Left lobe of liver (tissue), 2 donors: Measurements from ENCODE around the gene AREG. TPM values are rescaled to one million over a fixed set of nuclear protein-coding genes. Genes with fewer than 3 reads are reported as not detected.

Source experiments
- ATAC-seq: fragments of 200-7000 bp; cut with Tn5 transposase; one replicate; pipeline ENCODE4 v1.9.1; 2020; ENCODE audit warnings: mild to moderate bottlenecking, moderate library complexity
- DNase-seq: peaks from one replicate; pipeline ENCODE4 v3.0.0-alpha.2; 2020; ENCODE audit warnings: low spot score
- total RNA-seq: library from RNA; stranded (reverse); gene quantifications from one replicate; pipeline ENCODE4 v1.2.1, GENCODE V29; 2021
- donor health status: DM: no; HTN: no; CAD: no; lungs with moderate emphysema.
- donor health status: DM: no; HTN: yes; CAD: no.

The AREG gene
- total RNA-seq, 1 donor from 2014 or later = 0.18 TPM

DNA sequence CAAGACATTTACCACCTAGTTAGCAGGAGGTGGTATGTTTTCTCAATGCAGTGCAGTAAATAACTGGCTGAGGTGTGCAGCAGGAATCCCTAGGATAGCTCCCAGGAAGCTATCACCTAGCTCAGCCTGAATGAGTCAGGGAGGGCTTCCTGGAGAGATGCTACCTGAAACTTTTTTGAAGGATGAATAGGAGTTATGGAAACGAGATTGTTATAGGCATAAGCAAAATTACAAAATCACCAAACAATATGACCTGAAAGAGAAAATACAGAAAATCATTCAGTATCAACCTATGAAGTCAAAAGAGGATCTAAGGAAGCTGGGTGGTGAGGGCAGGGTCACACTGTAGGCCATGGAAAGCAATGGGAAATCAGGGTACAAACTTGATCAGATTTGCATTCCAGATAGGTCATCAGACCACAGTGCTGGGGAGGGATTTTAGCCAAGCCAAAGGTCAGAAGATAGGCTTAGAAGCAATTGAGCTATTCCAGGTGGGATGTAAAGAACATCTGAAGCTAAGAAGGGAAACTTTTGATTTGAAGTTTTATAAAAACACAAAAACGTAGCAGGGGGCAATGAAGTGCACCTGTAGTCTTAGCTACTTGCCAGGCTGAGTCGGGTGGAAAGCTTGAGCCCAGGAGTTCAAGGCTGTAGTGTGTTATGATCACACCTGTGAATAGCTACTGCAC lies 11.3 kb downstream of the AREG start:
- no peak for ATAC-seq

DNA sequence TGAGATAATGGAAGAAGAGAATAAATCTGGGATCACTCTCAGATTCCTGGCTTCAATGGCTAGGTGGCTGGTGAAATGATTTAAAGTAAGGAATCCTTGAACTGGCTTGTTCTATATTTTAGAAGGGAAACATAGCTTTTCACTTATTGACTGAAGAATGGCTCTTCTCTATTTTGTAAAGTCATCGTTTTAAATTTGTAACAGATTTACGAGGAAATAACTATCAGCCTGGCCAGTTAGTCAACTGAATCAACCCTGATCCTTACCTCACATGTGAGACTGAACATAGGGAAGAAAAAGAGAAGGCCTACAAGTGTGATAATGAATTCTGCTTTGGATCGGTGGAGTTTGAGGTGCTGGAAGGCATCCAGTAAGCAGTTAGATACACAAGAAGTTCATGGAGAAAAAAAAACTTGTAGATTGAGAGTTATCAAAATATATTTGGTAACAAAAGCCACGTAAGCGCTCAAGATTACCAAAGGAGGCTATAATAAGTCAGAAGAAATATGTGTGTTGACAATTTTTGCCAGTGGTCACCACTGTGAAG lies 12.0 kb downstream of the AREG start:
- DNase-seq = no peak
- ATAC-seq = no peak

More for the DNA sequence above, 11.3 kb downstream of the AREG start:
- no peak for DNase-seq

- DNase-seq (no peak), ATAC-seq (no peak)
Observed at GRCh38 chr4:74460833-74461232, 15.9 kb downstream of the AREG start.

- ATAC-seq = no peak
- no peak for DNase-seq
Observed at GRCh38 chr4:74463123-74463522, 18.2 kb downstream of the AREG start.

DNA sequence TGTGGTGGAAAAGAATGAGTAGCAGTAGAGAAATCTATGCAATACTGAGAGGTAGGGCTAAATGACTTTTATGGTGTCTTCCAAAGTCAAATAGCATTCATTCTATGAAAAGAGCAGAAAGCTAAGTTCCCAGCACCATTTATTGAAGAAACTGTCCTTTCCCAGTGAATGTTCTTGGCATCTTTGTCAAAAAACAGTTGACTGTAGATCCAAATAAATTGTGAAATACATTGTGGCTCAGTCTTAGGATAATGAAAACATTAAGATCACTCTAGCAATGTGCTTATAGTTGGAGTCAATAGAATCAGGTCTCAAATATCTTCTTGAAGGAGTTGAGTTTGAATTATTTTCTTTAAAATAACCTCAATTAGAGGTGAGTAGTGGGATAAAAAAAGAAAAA lies 19.4 kb downstream of the AREG start:
- ATAC-seq = no peak

DNA sequence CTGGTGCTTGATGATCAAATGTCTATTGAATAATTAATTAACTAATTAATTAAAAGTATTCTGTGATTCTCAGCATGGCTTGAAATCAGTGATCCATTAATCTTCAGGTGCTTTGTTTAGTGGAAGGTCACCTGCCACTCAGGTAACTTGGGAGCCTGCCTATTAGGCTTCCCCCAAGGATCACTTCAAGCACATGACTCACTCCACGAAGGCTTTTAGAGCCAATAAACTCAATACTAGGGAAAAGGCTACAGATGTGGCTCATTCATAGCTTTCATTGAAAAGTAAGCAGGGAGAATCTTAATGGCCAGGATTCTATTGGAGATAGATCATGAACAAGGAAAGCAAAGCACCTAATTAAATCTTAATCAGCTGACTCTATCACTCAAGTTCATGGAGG lies 21.3 kb downstream of the AREG start:
- no peak for ATAC-seq
- DNase-seq = no peak

More for the DNA sequence above, 19.4 kb downstream of the AREG start:
- no peak for DNase-seq

GRCh38 chr4:74471264-74471663 lies 26.3 kb downstream of the AREG start:
- DNase-seq = no peak
- no peak for ATAC-seq

DNA sequence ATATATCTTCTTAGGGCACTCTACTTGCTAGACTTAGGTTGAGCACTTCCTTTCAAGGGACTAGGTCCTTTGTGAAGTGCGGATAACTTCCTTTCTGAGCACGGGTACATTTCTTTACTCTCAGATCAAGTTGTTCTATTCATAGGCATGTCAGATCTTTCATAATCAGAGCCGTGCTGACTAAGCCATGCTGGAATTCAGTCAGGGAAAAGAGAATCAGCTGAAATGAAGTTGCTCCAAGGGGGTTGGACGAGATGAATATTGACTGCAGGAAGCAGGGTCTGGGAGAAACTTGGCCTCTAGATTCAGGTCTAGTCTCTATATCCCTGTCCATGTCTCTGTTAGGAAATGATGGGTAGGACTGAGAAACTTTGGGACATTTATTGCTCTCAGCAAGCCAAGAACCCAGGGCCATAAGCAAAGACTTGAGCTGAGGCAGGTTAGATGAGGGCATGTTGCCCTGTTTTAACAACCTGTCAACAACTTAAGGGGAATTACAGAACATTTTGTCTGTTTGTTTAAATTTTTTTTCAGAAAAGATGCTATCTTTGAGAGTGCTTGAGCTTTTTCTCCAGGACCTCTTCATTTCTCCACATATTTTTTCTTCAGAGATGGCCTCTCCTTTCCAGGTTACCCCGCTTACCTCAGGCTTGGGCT lies 28.3 kb downstream of the AREG start:
- ATAC-seq (no peak), DNase-seq (no peak)

DNA sequence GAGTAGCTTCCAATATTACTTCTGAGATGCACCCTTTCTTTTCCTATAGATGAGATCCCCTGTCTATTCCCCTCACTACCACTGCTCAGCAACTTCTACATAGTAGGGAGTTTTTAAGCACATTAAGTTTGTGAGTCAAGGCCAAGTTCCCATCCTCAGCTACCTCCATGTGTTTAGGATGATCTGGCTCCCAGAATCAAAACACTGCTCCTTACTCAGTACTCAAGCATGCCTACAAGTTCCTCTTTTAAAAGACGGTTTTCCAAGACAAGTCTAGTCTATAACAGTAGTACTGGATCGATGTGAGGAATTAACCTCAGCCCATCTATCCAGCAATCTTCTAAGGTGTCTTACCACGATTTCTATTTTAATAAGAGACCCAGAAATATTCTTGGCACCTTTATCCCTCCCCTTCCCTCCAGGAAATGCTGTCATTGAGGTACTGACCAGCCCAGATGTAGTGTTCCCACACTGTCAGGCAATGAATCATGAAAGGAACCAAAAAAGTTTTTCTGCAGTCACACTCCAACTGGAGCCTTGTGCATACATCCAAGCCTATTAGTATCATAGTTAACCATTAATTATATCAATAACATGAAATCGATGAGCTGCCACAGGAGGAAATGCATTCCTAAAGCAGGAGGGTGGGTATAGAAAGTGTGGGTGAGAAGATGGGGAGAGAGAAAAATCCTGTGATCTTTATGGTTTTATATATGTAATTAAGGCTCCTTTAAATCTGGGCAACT lies 29.6 kb downstream of the AREG start:
- ATAC-seq (no peak), DNase-seq (no peak)

- DNase-seq = no peak
- ATAC-seq = no peak
Observed at GRCh38 chr4:74475091-74475800, 30.3 kb downstream of the AREG start.

- ATAC-seq (no peak), DNase-seq (no peak)
Observed at GRCh38 chr4:74475946-74476345, 31.0 kb downstream of the AREG start.

- DNase-seq (no peak), ATAC-seq (no peak)
Observed at GRCh38 chr4:74479009-74479408, 34.1 kb downstream of the AREG start.

GRCh38 chr4:74480267-74480666 lies 35.3 kb downstream of the AREG start:
- ATAC-seq (no peak), DNase-seq (no peak)

- no peak for ATAC-seq
Observed at GRCh38 chr4:74481891-74482609, 37.1 kb downstream of the AREG start.

DNA sequence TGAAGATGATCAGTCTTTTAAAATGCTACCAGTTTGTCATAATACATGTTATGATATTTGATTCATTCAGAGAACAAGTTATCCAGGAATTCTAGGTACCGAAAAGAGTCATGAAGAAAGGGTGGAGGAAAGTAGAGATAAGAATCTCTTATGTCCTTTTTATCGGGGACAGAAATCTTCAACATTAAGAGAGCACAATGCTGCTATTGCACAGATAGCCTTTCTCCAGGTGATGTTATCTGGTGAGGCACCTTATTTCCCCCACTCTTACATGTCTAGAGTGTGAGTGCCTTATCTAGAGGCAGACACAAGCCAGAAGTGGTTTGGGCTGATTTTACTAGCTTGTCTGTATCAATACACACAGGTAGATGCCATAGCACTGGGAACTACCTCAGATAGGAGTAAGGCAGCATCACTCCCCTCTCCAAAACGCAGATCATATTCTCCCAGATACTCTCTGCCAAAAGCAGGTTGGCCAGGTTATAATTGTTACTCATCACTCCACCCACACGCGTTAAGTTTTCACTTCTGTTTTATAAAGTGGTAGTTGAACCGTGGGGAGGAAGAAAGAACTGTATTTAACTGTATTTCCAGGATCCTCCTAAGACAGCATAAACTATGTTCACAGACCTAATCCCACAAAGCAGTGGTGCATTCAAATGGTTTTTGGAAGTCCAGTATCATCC lies 38.4 kb downstream of the AREG start:
- DNase-seq = no peak
- ATAC-seq = no peak

More at GRCh38 chr4:74481891-74482609, 37.1 kb downstream of the AREG start:
- DNase-seq = no peak

- no peak for DNase-seq
Observed at GRCh38 chr4:74486905-74487304, 42.0 kb downstream of the AREG start.

DNA sequence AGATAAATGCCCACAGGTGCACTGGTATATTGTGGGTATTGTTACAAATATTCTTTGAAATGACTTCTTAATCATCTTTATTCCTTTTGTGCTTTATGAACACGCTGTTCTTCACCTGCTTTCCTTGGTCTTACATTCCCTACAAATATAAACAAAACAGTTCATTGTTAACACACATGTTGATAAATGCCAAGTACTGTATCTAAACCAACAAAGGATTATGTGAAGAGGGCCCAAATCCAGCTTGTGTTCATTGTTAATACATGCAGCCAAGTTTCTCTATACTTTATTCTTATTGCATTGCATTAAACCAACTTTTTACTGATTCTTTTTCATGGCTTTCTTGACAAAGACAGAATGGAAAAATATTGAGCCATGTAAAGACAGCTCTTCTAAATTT lies 42.8 kb downstream of the AREG start:
- ATAC-seq = no peak

More at GRCh38 chr4:74486905-74487304, 42.0 kb downstream of the AREG start:
- no peak for ATAC-seq

DNA sequence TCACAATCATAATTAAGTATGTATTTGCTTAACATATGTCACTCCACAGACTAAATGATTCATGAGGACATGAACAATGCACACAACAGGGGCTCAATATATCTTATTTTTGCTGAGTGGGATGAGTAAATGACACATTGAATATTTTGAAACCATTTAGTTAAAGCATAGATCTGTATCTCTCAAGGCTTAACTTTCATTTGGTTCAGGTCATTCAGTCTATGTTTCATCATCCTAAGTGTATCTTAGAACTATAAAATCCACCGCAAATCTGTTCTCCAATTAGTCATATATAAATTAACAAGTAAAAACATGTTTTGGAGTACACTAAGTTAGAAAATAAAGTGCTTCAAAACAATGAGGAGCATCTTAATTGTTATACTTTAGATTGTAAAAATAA lies 45.8 kb downstream of the AREG start:
- ATAC-seq (no peak), DNase-seq (no peak)

More for the DNA sequence above, 42.8 kb downstream of the AREG start:
- no peak for DNase-seq

DNA sequence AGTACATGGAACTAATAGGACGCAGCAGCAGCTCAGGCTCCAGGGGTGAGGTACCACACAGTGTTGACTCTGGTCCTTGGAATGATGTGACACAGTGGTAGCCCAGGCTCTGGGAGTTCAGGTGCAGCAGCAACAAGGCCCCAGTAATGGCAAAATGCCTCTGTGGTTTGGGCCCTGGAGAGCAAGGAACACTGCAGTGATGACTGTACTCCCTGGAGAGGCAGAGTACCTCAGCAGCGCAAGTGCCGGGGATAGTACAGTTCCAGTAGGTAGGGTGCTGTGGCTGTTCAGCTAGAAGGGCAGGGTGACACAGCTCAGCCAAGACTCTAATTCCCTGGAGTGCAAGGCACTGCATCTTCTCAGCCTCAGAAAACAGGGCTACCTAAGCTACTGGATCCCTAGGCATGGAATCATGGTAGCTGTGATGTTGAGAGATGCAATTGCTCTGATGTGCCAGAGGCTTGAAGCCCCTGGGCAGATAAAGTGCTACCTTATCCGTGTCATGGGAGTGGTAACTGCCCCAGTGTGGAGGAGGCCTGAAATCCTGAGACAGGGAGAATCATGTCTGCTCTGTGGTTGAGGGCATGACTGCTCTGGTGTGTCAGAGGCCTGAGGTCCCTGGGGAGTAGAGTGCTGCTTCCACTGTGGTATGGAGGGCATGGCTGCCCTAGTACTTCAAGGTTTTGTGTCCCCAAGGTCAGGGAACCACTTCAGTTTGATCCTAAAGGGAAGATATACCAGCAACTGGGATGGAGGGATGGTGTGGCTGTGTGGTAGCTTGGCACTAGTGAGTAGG lies 55.2 kb downstream of the AREG start:
- no peak for ATAC-seq
- no peak for DNase-seq
